ENCODE results near the gene LRP5.

LRP5 gene

DNA sequence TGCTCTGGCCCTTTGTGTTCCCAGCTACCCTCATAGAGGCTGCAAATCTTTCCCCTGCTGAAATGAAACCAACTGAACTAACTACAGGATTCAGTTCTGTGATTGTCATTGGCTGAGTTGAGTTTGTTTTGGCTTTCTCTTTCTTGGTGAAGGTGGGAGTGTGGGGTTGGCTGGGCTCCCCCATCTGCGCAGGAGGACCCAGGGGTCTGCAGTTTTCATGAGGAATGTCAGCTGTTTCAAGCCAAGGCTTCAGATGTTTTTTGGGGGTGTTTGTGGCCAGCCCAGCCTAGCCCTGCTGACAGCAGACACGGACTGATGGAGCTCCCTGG is 34.0 kb downstream of the LRP5 start:
- no peak for DNase-seq (ENCODE audit: low read depth)
- TF ChIP-seq, protein P1, sequence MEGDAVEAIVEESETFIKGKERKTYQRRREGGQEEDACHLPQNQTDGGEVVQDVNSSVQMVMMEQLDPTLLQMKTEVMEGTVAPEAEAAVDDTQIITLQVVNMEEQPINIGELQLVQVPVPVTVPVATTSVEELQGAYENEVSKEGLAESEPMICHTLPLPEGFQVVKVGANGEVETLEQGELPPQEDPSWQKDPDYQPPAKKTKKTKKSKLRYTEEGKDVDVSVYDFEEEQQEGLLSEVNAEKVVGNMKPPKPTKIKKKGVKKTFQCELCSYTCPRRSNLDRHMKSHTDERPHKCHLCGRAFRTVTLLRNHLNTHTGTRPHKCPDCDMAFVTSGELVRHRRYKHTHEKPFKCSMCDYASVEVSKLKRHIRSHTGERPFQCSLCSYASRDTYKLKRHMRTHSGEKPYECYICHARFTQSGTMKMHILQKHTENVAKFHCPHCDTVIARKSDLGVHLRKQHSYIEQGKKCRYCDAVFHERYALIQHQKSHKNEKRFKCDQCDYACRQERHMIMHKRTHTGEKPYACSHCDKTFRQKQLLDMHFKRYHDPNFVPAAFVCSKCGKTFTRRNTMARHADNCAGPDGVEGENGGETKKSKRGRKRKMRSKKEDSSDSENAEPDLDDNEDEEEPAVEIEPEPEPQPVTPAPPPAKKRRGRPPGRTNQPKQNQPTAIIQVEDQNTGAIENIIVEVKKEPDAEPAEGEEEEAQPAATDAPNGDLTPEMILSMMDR (IDR thresholded peaks at IDR 0.05; ENCODE audit: control insufficient read depth, insufficient read depth, low read depth, low read length, missing control alignments): no peak
- H3K4me3 ChIP-seq (ENCODE audit: control insufficient read depth, low read depth, low read length): no peak overlapping the region

DNA sequence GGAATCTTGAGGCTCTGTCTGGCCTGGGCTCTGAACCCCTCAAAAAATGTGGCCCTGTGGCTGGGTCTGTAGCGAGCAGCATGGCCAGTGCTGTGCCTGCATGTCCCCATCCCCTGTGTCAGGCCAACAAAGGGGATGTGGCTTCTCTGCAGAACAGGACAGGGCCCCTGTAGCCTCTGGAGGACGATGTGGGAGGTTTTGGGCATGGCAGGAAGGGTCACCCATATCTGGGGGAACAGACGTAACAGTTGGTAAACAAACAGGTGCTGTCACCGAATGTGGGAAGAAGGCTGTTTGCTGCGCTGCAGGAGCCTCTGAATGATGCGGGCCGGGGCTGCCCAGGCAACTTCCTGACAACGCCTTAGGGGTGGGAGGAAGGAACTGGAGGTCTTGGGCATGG is 35.0 kb downstream of the LRP5 start:
- H3K4me3 ChIP-seq (ENCODE audit: control insufficient read depth, low read depth, low read length): no peak overlapping the region
- DNase-seq (ENCODE audit: low read depth): no peak
- TF ChIP-seq, protein P1 (IDR thresholded peaks at IDR 0.05; ENCODE audit: control insufficient read depth, insufficient read depth, low read depth, low read length, missing control alignments): no peak

DNA sequence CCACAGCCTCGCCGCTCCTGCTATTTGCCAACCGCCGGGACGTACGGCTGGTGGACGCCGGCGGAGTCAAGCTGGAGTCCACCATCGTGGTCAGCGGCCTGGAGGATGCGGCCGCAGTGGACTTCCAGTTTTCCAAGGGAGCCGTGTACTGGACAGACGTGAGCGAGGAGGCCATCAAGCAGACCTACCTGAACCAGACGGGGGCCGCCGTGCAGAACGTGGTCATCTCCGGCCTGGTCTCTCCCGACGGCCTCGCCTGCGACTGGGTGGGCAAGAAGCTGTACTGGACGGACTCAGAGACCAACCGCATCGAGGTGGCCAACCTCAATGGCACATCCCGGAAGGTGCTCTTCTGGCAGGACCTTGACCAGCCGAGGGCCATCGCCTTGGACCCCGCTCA is 35.5 kb downstream of the LRP5 start:
- no peak overlapping the region for H3K4me3 ChIP-seq (ENCODE audit: control insufficient read depth, low read depth, low read length)
- TF ChIP-seq, protein P1 (IDR thresholded peaks at IDR 0.05; ENCODE audit: control insufficient read depth, insufficient read depth, low read depth, low read length, missing control alignments): no peak
- DNase-seq (ENCODE audit: low read depth): no peak

DNA sequence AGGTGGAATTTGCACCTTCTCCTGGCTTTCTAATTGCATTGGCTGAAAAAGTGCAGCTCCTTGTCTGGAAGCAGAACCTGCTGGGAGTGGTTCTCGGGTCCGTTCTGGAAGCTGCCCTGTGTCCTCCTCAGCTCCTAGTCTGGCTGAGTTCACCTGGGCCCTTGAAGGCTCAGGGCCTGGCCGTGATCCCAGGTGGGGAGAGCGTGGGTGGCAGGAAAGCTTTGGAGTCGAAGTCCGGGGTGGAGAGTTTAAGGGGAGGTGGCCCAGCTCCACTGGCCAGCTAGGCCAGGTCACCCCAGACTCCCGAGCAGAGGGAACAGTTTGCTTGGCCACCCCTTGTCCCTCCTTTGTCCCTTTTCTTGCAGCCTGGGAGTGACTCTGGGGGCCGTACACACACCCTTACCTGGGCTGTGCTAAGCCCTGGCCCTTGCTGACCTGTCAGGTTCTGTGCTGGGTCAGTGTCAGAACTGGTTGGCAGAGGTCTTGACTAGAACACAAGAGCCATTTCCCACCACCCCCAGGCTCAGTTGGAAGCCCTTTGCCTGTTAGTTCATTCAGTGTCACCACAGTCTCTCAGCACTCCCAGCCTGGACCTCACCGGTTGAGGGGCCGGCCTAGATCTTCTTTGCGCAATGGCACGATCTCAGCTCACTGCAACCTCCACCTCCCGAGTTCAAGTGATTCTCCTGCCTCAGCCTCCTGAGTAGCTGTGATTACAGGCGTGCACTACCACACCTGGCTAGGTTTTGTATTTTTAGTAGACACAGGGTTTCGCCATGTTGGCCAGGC is 37.3 kb downstream of the LRP5 start:
- TF ChIP-seq, protein P1 (IDR thresholded peaks at IDR 0.05; ENCODE audit: control insufficient read depth, insufficient read depth, low read depth, low read length, missing control alignments): no peak
- no peak overlapping the region for H3K4me3 ChIP-seq (ENCODE audit: control insufficient read depth, low read depth, low read length)
- no peak for DNase-seq (ENCODE audit: low read depth)

DNA sequence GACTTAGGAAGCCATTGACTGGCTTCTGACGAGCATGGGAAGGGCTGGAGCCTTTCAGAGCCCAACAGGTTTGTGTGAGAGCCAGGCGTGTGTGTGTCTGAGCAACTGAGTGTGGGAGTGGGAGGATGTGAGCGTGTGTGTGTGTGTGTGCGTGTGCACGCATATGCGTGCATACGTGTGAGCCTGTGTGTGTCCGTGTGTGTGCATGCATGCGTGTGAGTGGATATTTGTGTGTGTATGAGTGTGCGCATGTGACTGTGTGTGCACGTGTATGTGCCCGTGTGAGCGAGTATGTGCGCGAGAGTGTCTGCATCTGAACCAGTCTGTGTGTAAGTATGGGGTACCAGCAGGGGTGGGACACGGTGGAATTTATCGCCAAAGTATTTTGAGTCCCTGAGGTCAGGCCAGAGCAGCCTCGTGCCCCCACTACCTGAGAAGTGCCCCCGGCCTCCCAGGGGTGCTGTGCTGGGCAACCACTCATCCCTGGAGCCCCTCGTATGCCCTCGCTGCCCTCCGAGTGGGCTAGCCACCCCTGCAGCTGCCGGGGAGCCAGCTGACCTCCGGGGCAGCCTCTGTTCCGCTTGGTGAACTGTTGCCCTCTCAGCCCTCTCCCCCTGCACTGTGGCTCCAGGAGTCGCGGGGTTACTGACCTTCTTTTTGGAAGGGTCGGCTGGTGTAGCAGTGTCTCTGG is 38.5 kb downstream of the LRP5 start:
- TF ChIP-seq, protein P1 (IDR thresholded peaks at IDR 0.05; ENCODE audit: control insufficient read depth, insufficient read depth, low read depth, low read length, missing control alignments): no peak
- no peak for DNase-seq (ENCODE audit: low read depth)
- no peak overlapping the region for H3K4me3 ChIP-seq (ENCODE audit: control insufficient read depth, low read depth, low read length)

DNA sequence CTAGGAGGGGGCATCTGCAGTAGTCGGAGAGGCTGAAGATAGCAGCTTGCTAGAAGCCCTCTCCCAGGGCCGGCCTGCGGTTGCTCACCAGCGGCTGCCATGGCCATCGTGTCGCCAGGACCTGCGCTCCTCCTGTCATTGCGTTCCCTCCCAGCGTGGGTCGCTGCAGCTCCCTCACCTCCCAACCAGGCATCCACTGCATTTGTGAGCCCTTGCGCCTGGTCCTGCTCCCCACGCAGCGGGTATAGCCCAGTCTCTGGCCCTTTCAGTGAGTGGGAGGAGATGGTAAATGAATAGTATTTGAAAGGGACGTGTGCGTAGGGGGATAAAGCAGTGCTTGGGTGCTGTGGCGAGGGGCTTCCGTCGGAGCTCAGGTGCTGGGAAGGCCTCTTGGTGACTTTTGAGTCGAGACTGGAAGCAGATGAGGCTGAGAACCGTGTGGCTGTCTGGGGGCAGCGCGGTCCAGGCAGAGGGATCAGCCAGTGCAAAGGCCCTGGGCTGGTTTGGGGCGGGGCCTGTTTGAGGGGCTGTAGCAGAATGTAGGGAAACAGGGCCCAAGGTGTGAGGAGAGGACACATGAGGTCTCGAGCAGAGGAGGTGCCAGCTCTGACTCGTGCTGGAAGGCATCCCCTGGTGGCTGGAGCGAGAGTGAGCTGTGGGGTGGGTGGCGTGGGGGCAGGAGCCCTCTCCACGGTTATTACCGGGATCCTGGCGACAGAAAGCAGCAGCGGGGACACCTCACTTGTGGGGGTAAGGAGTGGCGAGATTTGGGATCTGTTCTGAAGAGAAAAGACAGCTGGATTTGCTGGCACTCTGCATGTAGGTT is 39.3 kb downstream of the LRP5 start:
- TF ChIP-seq, protein P1 (IDR thresholded peaks at IDR 0.05; ENCODE audit: control insufficient read depth, insufficient read depth, low read depth, low read length, missing control alignments): no peak
- no peak overlapping the region for H3K4me3 ChIP-seq (ENCODE audit: control insufficient read depth, low read depth, low read length)
- DNase-seq (ENCODE audit: low read depth): no peak

Measured in AG09309 (cell line).